DOHH2 (cell line): ENCODE measurements around the gene SPAG6.

ENCODE experiments used
- EZH2phosphoT487 ChIP-seq: fragments of 200-600 bp; sonication (generic); IDR thresholded peaks from 2 replicates; pipeline ENCODE4 v1.6.1; 2017; ENCODE audit warnings: borderline replicate concordance, mild to moderate bottlenecking, antibody characterized with exemption, low read length, moderate library complexity, mixed read lengths
- TF ChIP-seq, protein P1 (sequence below): fragments of 200-600 bp; sonication (generic); IDR thresholded peaks from one replicate; pipeline ENCODE4 v1.5.1; 2014; ENCODE audit warnings: antibody characterized with exemption, mild to moderate bottlenecking, low read depth, low read length; ENCODE audit not compliant: poor library complexity, severe bottlenecking

- TF ChIP-seq, protein P1, sequence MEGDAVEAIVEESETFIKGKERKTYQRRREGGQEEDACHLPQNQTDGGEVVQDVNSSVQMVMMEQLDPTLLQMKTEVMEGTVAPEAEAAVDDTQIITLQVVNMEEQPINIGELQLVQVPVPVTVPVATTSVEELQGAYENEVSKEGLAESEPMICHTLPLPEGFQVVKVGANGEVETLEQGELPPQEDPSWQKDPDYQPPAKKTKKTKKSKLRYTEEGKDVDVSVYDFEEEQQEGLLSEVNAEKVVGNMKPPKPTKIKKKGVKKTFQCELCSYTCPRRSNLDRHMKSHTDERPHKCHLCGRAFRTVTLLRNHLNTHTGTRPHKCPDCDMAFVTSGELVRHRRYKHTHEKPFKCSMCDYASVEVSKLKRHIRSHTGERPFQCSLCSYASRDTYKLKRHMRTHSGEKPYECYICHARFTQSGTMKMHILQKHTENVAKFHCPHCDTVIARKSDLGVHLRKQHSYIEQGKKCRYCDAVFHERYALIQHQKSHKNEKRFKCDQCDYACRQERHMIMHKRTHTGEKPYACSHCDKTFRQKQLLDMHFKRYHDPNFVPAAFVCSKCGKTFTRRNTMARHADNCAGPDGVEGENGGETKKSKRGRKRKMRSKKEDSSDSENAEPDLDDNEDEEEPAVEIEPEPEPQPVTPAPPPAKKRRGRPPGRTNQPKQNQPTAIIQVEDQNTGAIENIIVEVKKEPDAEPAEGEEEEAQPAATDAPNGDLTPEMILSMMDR = no peak
- TF ChIP-seq EZH2phosphoT487 = no peak
Measured at GRCh38 chr10:22426653-22427052, 81.4 kb downstream of the SPAG6 start.
